Measurements from ENCODE around the gene NUP98. TPM values are rescaled to one million over a fixed set of nuclear protein-coding genes. Genes with fewer than 3 reads are reported as not detected.

Gene NUP98
- total and polyA plus RNA-seq, 2 of the 13 experiments (the other 11 are each of a cell fraction or from before 2014, with no cell fraction given) = 76.6 to 85.3 TPM

GRCh38 chr11:3642071-3642951 lies 155.0 kb downstream of the NUP98 start (continued):
- TF ChIP-seq IRF2 (CRISPR knock-in tag; IDR thresholded peaks at IDR 0.05) (no peak), ZNF574 (CRISPR knock-in tag; IDR thresholded peaks at IDR 0.05) (peak; percentile 55; the same call in 1 of the 2 replicates), NFYC (CRISPR knock-in tag; IDR thresholded peaks at IDR 0.05) (no peak), ZNF484 (CRISPR knock-in tag; IDR thresholded peaks at IDR 0.05; ENCODE audit: borderline replicate concordance, low read depth) (no peak), SAFB2 (CRISPR knock-in tag; IDR thresholded peaks at IDR 0.05; ENCODE audit: borderline replicate concordance, low read depth) (no peak), NAIF1 (CRISPR knock-in tag; IDR thresholded peaks at IDR 0.05; ENCODE audit: borderline replicate concordance) (no peak), CEBPG (CRISPR knock-in tag; IDR thresholded peaks at IDR 0.05) (no peak), NPAS2 (CRISPR knock-in tag; IDR thresholded peaks at IDR 0.05; ENCODE audit: borderline replicate concordance) (no peak), HNF1B (CRISPR knock-in tag; IDR thresholded peaks at IDR 0.05) (0 out of 2 replicates have a peak, but pooled peaks have one; percentile 28), RAD21 (CRISPR knock-in tag; IDR thresholded peaks at IDR 0.05) (no peak), ZNF775 (CRISPR knock-in tag; IDR thresholded peaks at IDR 0.05; ENCODE audit: borderline replicate concordance) (no peak), POGK (CRISPR knock-in tag; conservative IDR thresholded peaks at IDR 0.05) (0 out of 2 replicates have a peak, but pooled peaks have one; percentile 55), RXRA (CRISPR knock-in tag; IDR thresholded peaks at IDR 0.05) (no peak; the same call in 1 of the 2 replicates), NR2F6 (IDR thresholded peaks at IDR 0.05) (no peak), NR2F6 (CRISPR knock-in tag; IDR thresholded peaks at IDR 0.05) (no peak), RFX3 (CRISPR knock-in tag; IDR thresholded peaks at IDR 0.05) (no peak), MEF2D (CRISPR knock-in tag; IDR thresholded peaks at IDR 0.05) (peak; percentile 63; the same call in 1 of the 2 replicates), ZKSCAN1 (IDR thresholded peaks at IDR 0.05; ENCODE audit: low read length) (no peak), SCMH1 (CRISPR knock-in tag; IDR thresholded peaks at IDR 0.05; ENCODE audit: borderline replicate concordance) (no peak)
